Body of pancreas (tissue), 4 donors: ENCODE results near the gene TAAR9. TPM values are rescaled to one million over a fixed set of nuclear protein-coding genes. Genes with fewer than 3 reads are reported as not detected.

ENCODE experiments used
- ATAC-seq: fragments of 150-250 bp; one replicate; pipeline ENCODE4 v1.9.1; 2016
- DNase-seq, 4 donors: peaks; one replicate each; pipeline ENCODE4 v3.0.0-alpha.2; 2019
- H3K27ac ChIP-seq, 4 donors: fragments of 200-600 bp; sonication (generic); 1 replicate in 3 of 4; 2 replicates in 1 of 4; pipeline versions ENCODE4 v1.5.1 to v1.6.1; 2016 to 2019; ENCODE audit warnings: mild to moderate bottlenecking in 1 of 4, mixed read lengths in 1 of 4, moderate library complexity in 1 of 4
- H3K27me3 ChIP-seq, 2 donors: fragments of 200-600 bp; sonication (generic); one replicate each; pipeline ENCODE4 v1.6.0; 2016; ENCODE audit warnings: mild to moderate bottlenecking in 1 of 2
- H3K36me3 ChIP-seq, 2 donors: fragments of 200-600 bp; sonication (generic); replicated peaks in 1 of 2; 2 replicates each; pipeline ENCODE4 v1.5.1; 2016; ENCODE audit warnings: low read depth in 2 of 2; ENCODE audit not compliant: insufficient read depth in 1 of 2
- H3K4me1 ChIP-seq: fragments of 200-600 bp; sonication (generic); one replicate; pipeline ENCODE4 v1.6.0; 2016
- H3K4me3 ChIP-seq, 2 donors: fragments of 200-600 bp; sonication (generic); 1 replicate in 1 of 2; 2 replicates in 1 of 2; pipeline ENCODE4 v1.5.1; 2016 to 2019
- H3K9me3 ChIP-seq, 3 donors: fragments of 200-600 bp; sonication (generic); 1 replicate in 2 of 3; 2 replicates in 1 of 3; pipeline ENCODE4 v1.5.1; 2016
- CTCF ChIP-seq, 7 experiments: fragments of 450-650 bp in 4 of 7; fragments of 200-600 bp in 3 of 7; sonication (generic) in 3 of 7; IDR thresholded peaks; one replicate each; pipeline ENCODE4 v1.5.1; 2016 to 2019; ENCODE audit warnings: antibody characterized with exemption in 7 of 7
- POLR2A ChIP-seq, 3 donors: fragments of 450-650 bp; IDR thresholded peaks; one replicate each; pipeline ENCODE4 v1.6.1; 2016; ENCODE audit warnings: antibody characterized with exemption in 3 of 3, mild to moderate bottlenecking in 2 of 3
- WGBS, 2 donors: methylation state at CpG; one replicate each; pipeline ENCODE4 v1.1.5; 2017; 5-methylcytosine and 5-hydroxymethylcytosine counted together
- intact Hi-C: fragments of 100-400 bp; cut with DNase I; formaldehyde crosslinking; loops from one replicate; pipeline ENCODE4 v1.15.1; 2023
- total RNA-seq, 2 donors: library from RNA; depleted of rRNA; stranded (reverse); fragments of >200 nt; gene quantifications; one replicate each; pipeline ENCODE4 v1.1.0, GENCODE V29; 2016

The TAAR9 gene
- total RNA-seq, 2 donors from 2014 or later: not detected

- no peaks in the 10 kb centered on the region for H3K4me1 ChIP-seq
- TF ChIP-seq CTCF (IDR thresholded peaks at IDR 0.05) (no peak), POLR2A (IDR thresholded peaks at IDR 0.05) (no peak)
- no peak for DNase-seq
- no peaks in the 10 kb centered on the region for H3K27me3 ChIP-seq
- ATAC-seq: no peak
- no peak overlapping the region for H3K4me3 ChIP-seq
- no peak overlapping the region for H3K27ac ChIP-seq
- H3K36me3 ChIP-seq: no peaks in the 10 kb centered on the region
- 80 to 82% methylated on average over 6 of the region's 6 CpGs for WGBS, 2 donors
- intact Hi-C loops: no loop called here
- no peaks in the 10 kb centered on the region for H3K9me3 ChIP-seq
Measured at GRCh38 chr6:132566404-132566803, 28.3 kb downstream of the TAAR9 start.

DNA sequence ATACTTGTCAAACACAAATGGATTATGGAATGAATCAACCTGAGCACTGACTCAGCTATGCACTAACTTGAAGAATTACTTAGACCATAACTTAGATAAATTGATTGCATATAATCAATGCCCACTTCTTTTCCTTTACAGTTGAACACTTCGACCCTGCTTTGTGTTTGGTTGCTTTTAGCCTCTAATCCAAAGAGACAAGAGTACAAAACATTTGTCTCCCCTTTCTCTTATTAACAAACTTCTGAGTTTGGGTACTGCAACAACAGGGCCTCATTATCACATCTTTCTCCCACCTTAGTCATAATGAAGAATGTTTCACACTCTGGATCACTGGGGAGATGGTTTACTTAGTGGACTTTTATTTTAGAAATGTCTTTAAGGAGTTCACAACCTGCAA lies 29.5 kb downstream of the TAAR9 start:
- intact Hi-C loops: no loop called here
- H3K9me3 ChIP-seq: no peaks in the 10 kb centered on the region
- 69 to 74% methylated on average over 1 of the region's 1 CpG for WGBS, 2 donors
- no peak for ATAC-seq
- no peak overlapping the region for H3K4me3 ChIP-seq
- no peaks in the 10 kb centered on the region for H3K4me1 ChIP-seq
- TF ChIP-seq CTCF (IDR thresholded peaks at IDR 0.05): no peak
- TF ChIP-seq POLR2A (IDR thresholded peaks at IDR 0.05): no peak
- H3K27me3 ChIP-seq: no peaks in the 10 kb centered on the region
- no peaks in the 10 kb centered on the region for H3K36me3 ChIP-seq
- DNase-seq: no peak
- no peak overlapping the region for H3K27ac ChIP-seq

DNA sequence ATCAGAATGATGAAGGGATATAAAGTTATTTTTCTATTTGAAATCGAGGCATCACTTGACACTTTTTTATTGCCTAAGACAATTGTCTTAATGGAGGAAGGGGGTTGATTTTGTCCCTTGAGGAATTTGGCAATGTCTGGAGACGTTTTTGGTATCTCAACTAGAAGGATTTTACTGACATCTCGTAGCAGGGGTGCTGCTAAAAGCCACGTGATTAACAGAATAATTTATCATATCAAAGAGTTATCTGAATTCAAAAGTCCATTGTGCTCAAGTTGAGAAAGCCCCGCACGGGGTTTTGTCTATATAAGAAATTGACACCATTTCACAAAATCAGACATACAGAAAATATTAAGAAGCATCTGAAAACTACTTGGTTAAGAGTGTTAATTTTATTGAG lies 30.5 kb downstream of the TAAR9 start:
- no peak for TF ChIP-seq CTCF (IDR thresholded peaks at IDR 0.05)
- ATAC-seq (no peak), DNase-seq (no peak)
- WGBS, 2 donors: 58 to 63% methylated on average over 6 of the region's 6 CpGs
- intact Hi-C loops: no loop called here
- no peaks in the 10 kb centered on the region for H3K36me3 ChIP-seq
- no peaks in the 10 kb centered on the region for H3K4me1 ChIP-seq
- H3K27me3 ChIP-seq: no peaks in the 10 kb centered on the region
- H3K9me3 ChIP-seq: no peaks in the 10 kb centered on the region
- H3K27ac ChIP-seq: no peak overlapping the region
- H3K4me3 ChIP-seq: no peak overlapping the region

GRCh38 chr6:132569170-132569569 lies 31.1 kb downstream of the TAAR9 start:
- no peak for TF ChIP-seq CTCF (IDR thresholded peaks at IDR 0.05)
- no peak for TF ChIP-seq POLR2A (IDR thresholded peaks at IDR 0.05)
- Histone ChIP-seq H3K27ac (no peak overlapping the region), H3K4me3 (no peak overlapping the region), H3K4me1 (no peaks in the 10 kb centered on the region), H3K9me3 (no peaks in the 10 kb centered on the region), H3K36me3 (no peaks in the 10 kb centered on the region), H3K27me3 (no peaks in the 10 kb centered on the region)
- ATAC-seq (no peak), DNase-seq (no peak)
- intact Hi-C loops: no loop called here
- whole genome bisulfite sequencing, 2 donors: 54 to 62% methylated on average over 4 of the region's 4 CpGs

DNA sequence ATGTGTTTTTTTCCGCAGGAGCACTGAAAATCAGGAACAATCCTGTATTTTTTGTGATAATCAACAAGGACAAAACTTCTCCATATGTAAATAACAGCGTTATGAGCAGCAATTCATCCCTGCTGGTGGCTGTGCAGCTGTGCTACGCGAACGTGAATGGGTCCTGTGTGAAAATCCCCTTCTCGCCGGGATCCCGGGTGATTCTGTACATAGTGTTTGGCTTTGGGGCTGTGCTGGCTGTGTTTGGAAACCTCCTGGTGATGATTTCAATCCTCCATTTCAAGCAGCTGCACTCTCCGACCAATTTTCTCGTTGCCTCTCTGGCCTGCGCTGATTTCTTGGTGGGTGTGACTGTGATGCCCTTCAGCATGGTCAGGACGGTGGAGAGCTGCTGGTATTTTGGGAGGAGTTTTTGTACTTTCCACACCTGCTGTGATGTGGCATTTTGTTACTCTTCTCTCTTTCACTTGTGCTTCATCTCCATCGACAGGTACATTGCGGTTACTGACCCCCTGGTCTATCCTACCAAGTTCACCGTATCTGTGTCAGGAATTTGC lies 32.2 kb downstream of the TAAR9 start, which contains the start of gene TAAR6:
TAAR6 (plus strand) TSS at position 102 of the 557 bp plus-strand sequence; CDS start at position 102, 0 bp downstream.
- H3K4me1 ChIP-seq: no peaks in the 10 kb centered on the region
- no peaks in the 10 kb centered on the region for H3K27me3 ChIP-seq
- no peak within 1 kb of the TSS for H3K4me3 ChIP-seq
- intact Hi-C loops: no loop called here
- 56 to 64% methylated on average over 15 of the region's 15 CpGs for WGBS, 2 donors
- H3K27ac ChIP-seq: no peak within 1 kb of the TSS
- ATAC-seq (no peak), DNase-seq (no peak)
- no peaks in the 10 kb centered on the region for H3K36me3 ChIP-seq
- TF ChIP-seq POLR2A (IDR thresholded peaks at IDR 0.05) (no peak), CTCF (IDR thresholded peaks at IDR 0.05) (no peak)
- no peaks in the 10 kb centered on the region for H3K9me3 ChIP-seq
